ENCODE results near the gene PRKN.
A peak's percentile ranks its signal among the peaks of the same experiment; 100 is the strongest.
"Not testable (repeated sequence)": the region's sequence is repeated elsewhere in the genome, so short reads cannot be mapped to it uniquely, and the experiment has no call there.

Gene PRKN

DNA sequence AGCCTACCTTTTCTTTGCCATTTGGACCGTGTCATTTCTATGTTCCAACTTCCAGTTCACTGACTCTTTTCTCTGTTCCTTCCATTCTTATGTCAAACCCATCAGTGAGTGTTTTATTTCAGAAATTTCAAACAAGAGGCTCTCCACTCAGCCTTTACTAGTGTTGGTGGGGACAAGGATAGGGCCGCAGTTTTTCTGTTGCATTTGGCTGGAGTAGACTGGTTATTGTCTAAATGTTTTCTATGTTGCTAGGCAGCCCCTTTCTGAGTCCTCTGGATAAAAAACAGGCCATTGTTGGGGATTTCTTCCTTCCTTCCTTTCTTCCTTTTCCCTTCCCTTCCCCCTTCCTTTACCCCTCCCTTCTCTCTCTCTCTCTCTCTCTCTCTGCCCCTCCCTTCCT is 288.6 kb downstream of the PRKN start:
- DNase-seq, result no peak

DNA sequence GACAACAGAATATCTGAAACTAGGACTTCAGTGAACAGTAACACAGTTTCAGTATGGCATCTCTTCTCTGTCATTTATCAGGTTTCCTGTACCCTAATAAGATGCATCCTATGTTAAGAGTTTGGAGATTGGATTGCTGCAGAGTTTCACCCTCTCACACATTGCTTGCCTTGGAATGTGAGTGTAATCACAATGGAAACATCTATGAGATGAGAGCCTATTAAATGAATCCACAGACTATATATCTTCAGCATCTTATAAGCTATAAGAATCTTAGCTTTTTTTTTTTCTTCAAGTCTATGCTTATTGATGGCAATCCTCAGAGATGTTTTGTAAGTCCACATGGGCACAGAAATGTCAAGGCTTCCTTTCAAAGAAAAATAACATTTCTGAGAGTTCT is 292.5 kb downstream of the PRKN start:
- no peak for DNase-seq

DNA sequence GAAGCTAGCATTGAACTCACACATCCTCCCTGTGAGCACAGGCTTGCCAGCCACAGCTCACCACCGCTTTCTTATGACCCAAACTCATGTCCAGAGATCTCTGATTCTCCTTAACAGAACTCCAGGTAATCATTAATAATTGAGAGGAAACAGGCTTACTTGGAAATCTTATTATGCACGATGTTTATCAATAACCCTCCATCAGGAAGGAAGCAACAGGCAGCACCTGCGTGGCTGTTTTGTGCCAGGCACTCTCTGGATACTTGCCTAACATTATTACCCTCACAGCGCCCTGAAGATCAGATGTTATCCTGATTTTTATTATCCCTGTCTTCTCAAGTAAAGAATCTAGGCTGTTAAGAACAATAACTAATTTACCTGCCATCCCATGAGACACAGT is 306.6 kb downstream of the PRKN start:
- DNase-seq, result no peak

DNA sequence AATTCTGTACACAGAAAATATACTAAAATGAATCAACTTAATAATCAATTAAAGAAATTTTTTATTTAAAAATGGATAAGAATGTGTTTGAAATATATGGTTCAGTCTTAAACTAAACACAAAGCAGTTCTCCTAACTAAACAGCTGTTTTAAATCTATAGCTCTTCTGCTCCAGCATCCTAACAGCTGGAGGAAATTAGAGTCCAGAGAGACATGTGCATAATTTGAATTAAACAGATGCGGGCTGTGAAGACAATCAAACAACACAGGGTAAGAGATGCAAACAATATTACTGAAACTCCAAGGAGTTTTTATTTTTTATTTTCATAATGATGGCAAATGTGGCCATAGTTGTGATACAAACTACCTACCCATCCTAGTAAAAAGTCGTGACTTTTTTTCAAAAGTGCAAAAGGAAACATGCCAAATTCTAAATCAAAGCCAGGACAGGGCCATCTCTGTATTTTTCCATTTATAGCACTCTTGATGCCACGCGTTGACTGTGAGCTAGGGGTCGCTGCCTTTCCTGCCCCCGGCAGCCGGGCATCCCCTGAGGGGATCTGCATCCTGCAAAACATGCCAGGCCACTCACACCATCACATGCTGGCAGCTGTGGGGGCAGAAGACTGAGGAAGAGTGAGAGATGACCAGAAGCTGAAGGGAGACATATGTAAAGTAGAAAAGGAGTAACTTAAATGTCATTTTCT is 310.6 kb downstream of the PRKN start:
- DNase-seq, result no peak

DNA sequence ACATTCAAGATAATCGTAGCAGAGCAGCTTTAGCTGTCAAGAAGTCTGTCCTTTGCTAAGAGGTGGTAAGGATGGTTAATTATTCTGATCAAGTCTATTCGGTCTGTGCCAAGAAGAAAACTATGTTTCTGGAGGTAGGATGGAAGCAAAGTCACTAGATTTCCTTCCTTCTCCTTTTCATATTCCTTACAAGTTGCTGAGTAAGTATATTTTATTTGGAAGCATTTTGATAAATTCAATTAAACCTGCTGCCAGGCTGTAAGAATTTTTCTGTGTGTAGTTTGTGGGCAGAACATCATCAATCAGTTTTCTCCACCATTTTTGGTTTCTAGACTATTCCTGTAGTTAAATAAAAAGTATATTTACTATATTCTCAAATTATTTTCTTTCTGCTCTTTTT is 311.3 kb downstream of the PRKN start:
- DNase-seq, result no peak

DNA sequence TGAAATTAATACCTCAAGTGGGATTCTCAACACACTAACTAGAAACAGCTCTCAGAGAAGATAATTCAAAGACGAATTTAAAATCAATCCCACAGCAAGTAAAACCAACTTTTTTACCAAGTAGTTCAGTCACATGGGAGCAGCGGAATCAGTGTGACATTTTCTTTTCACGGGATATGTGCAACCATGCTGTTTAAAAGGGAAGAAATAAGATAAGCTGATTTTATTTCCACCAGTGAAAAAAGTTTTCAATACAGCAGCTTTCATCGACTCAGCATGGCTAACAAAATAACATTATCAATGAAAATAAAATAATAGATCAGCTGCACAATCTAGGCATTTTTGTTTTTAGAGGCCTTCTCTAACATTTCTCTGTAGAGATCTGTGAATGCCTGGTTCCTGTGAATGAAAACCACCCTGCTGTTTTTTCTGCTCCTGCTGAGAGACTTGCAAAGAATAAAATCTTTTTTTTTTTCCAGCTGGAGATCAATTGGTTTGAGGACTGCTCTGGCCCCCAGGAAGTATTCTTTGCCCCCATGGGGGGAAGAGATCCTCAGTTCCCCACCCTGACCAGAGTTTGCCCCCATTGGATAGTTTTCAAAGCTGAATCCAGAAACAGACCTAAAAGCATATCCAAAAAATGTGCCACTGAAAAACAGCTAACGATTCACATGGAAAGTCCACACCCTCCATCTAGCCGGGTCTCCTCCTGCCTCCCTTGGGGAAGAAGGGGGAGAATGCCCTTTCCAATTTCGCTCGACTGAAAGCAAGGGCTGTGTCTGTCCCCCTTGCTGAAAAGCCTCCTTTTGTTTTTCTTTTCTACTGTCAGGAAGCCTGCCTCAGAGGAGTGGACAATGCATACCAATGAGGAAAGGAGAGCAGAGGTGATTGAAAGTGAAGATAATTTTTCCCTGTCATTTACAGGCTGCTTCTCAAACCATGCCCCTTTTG is 317.6 kb downstream of the PRKN start:
- DNase-seq, result no peak

DNA sequence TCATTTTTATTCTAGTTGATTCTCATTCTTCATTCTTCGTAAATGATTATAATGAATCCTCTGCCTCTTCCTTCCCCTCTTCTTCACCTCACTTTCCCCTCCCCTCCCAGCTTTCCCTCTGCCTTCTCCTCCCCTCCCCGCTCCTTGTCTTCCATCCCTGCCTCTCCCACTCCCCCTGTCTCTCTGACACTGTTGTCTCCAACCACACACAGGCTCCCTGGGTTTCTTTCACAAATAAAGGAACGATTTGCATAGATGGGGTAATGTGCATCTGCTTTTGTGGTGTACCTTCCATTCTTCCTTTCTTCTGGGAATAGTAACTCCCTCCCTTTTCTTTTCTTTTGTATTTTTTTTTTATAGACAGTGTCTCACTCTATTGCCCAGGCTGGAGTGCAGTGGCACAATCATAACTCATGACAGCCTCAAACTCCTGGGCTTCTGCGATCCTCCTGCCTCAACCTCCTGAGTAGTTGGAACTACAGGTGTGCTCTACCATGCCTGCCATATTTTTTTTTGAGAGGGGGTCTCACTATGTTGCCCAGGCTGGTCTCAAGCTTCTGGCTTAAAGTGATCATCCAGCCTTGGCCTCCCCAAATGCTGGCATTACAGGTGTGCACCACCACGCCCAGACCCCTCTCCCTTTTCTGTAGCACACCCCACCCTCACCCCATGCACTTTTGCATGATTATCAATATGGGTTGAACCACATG is 318.6 kb downstream of the PRKN start:
- DNase-seq, result no peak

DNA sequence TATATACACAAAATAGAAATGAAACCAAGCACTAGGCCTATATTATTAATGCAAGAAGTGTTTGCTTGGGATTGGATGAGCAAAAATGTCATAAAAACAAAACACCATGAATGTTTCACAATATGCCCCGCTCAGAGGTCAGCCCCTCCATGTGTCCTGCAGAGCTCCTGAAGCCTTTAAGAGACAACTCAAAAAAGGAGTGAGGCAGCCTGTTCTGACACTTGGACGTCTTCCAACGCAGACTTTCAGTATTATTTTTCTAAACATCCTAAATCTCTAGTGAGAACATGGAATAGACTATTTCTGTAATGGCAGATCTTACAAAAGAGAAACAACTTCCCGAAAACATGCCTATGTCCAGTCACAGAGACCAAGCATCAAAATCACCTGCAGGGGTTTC is 322.6 kb downstream of the PRKN start:
- no peak for DNase-seq

DNA sequence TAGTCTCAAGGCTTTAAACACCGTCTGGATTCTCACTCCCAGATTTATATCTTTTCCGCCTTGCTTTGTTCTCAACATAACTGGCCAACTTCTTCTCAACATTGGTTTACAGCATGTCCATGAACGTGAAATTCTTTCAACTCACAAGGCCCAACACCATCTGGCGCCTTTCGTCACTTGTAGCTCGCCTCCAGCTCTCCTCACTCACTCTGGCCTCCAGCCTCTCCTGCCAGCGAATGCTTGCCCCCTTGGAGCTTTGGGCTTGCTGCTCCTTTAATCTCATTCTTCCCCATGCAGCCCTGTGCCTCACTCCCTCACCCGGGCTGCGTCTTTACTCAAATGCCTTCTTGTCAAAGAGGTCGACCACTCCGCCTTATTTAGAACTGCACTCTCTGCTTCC is 324.5 kb downstream of the PRKN start:
- DNase-seq, result no peak

DNA sequence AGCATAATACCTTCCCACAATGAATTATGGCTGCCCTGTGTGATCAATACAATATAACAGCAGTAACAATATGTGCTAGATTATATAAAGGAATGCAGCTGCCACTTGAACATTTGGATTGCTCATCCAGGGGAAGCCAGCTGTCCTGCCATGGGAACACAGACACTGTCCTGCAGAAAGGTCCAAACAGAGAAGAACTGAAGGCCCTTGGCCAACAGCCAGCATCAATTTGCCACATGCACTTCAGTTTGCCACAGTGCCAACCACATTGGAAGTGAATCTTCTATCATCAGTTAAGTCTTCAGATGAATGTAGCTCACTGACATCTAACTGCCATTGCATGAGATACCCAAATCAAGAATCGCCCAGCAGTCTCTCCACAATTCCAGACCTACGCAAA is 332.4 kb downstream of the PRKN start:
- DNase-seq, result no peak

DNA sequence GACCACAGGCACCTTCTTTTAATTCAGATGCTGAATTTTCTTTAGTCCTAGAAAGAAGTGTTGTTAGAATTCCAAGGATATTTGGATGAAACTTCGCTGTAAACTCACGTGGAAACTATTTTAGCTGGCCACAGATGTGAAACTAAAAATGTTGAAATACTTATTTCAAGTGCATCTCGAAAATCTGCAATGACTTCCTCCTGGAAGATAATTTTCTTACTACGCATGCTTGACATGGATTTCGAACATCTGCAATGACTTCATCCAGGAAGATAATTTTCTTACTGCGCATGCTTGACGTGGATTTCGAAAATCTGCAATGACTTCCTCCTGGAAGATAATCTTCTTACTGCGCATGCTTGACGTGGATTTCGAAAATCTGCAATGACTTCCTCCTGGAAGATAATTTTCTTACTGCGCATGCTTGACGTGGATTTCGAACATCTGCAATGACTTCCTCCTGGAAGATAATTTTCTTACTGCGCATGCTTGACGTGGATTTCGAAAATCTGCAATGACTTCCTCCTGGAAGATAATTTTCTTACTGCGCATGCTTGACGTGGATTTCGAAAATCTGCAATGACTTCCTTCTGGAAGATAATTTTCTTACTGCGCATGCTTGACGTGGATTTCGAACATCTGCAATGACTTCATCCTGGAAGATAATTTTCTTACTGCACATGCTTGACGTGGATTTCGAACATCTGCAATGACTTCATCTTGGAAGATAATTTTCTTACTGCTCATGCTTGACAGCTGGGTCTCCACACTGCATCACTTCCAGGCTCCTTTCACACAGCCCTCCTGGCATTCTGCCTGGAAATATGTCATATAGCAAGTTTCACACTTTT is 336.4 kb downstream of the PRKN start:
- DNase-seq, result not testable (repeated sequence)

DNA sequence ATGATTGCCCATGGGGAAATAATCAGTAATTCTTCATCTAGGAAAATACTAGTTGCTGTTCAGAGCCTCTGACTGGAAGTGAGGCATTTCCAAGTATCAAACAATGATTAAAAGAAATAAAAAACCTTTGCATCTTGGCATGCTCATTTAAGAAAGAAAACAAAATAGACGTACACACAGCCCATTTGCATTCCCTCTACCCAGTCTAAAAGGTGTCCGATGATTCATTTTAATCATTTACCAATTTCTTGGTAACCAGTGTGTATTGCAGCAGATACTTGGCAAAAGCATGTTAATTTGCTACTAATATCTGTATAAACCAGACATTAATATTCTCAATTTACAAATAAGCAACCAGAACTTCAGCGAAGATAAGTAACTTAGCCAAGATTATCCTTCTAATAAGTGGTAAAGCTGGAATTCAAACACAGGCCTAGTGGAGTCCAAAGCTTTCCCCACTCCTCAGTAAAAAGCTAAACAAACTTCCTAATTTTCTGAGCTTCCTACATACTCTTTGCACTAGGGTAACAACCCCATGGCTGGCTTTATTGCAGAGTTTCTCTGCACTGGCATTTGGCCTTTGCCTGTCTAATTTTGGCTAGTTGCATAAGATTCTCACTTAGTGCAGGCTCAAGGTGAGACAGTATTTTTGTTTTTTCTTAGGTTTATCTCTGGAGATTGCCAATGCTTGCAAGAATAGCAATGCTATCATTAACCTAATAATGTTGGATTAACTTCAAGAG is 338.1 kb downstream of the PRKN start:
- no peak for DNase-seq

DNA sequence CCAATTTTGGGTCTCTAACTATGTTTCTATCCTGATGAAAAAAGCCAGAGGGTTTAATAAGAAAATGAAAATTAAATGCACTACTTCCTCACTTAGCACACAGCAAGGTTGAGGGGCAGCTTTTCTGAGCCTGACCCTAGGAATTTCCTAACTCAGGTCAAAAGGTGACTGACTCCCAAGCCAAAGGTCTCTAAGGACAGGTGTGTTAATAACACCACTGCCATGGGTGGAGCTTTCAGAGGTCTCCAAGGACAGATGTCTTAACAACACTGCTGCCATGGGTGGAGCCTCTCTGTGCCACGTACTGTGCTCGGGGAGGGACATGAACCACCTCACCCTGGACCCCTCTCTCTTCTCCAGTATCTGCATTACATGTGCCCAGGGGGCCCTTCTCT is 339.2 kb downstream of the PRKN start:
- no peak for DNase-seq

DNA sequence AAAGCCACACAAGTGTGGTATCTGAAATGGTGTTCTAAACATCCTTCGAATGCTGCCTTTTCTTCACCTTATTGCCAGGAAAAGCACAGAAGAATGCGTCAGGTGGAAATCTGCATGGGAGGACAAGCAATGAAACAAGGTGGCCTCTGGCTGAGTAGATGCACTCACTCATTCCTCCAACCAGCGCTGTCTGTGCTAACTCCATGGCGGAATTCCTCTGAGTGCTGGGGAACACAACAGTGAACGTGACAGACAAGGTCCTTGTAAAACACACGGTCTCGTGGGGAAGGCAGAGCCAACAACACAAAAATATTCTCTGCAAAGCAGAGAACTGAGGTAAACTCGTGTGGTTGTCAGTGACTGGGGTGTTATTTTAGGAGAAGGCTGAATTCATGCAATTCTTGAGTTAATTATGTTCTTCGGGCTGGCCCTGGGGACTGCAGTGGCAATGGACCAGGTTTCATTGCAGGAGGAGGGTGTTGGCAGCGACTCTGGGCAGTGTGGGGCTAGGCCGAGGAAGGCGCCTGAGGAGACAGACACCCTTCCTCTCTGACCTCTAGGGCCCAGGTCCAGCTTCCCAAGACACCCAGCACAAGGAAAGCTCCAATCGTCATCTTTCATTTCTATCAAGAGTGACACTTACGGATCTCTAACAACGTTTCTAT is 339.7 kb downstream of the PRKN start:
- no peak for DNase-seq

DNA sequence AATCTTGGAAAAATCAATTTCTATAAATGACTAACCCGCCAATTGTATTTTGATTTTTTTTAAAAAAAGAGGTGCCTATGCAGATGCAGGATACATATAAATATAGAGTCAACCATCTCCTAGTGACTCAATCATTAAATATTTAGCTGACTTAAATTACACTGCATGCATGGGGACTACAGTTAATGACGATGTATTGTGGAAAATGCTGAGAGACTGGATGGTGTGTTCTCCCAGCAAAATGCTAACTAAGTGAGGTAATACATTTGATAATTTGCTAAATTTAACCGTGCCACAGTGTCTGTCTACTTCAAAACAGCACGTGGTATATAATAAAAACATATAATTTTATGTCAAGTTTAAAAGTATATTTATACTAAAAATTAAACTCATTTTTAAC is 341.6 kb downstream of the PRKN start:
- no peak for DNase-seq

DNA sequence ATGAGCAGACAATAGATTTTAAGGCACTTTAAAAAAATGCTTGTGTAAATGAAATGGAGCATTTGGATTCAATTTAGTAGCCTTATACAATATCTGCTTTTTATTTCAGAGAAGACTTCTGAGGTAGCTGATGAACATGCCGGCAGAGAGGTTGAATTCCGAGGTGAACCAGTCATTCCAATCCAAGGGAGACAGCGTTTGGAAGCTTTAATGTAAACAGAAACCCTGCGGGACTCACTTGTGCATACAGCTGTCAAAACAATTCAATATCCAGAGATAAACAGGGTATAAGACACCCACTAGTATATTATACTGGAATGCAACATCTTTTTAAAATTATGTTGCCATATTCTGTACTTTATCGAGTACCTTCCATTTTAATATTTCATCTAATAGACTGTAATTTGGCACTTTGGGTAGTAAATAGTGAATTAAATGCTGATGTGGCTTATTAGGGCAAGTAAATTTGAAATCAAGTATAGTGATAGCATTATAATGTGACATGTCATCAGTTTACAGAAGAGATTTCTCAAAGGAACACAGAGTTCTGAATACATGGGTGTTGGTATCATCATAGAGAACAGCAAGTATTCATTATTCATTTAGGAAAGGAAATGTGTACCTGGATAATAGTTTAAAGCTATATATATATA is 347.7 kb downstream of the PRKN start:
- no peak for DNase-seq

DNA sequence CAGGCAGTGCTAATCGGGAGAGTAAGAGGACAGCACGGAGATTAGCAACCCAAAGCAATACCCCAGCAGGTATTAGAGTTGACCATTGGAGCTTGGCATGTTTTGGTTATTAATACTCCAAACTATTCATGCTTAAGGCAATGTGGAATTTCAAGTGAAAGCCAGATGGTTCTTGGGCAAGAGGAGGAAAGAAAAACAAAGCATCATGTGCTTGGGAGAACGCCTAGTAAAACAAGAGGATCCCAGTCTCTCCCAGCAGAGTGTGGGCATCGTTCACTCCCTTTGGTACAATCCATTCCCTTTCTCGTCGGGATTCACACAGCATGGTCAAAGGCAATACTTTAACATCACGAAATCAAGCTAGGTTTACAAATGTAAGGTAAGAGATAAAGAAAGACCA is 349.8 kb downstream of the PRKN start:
- no peak for DNase-seq

DNA sequence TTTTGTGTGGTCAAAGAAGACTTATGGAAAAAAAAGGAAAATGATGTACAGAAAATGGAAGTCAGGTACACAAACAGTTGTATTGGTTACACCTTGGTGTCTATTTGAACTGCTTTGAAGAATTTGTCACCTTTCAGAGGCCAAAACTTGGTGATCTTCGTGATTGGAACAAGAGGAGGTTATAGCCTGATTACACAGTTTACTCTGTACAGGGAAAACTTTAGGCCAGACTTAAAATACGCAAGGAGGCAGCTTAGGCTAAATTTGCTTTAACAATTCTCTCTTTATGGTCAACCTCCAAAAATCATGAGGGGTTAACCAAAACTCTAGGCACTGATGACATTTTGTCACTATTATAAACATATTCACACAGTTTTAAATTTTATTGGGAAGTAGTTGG is 353.7 kb downstream of the PRKN start:
- DNase-seq, result no peak

DNA sequence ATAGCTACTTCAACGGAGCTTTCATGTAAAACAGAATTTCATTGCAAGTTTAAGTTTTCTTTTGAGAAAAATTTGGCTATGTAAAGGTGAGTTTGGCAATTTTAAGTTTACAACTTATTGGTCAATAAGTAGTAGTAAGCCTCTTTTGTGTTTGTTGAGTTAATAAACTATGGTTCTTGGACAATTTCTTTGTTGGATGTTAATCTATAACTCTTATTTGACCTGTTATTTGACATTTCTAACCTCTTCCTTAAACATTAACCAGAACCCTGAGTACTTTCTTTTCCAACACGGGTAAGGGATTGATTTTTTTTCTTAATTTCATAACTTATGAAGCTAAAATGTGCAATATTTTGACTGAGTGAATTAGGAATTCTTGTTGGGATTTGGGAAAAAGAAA is 354.4 kb downstream of the PRKN start:
- no peak for DNase-seq

DNA sequence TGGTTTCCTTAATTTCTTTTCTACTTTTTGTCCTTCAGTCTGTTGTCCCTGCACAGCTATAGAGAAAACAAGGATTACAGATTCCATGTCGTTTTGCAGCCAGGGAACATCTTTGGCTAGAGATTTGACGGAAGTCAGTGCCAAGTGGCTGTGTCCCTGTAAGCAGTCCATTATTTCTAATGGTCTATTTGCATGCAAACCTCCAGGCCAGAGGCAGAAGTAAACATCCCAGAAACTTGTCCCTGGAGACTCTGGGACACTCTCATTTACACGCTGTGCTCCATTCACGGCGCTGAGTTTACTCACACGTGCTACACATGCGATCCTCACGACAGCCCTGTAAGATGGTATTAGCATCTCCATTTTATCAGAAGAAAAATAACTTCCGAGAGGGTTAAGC is 355.5 kb downstream of the PRKN start:
- peak; percentile 28 for DNase-seq

DNA sequence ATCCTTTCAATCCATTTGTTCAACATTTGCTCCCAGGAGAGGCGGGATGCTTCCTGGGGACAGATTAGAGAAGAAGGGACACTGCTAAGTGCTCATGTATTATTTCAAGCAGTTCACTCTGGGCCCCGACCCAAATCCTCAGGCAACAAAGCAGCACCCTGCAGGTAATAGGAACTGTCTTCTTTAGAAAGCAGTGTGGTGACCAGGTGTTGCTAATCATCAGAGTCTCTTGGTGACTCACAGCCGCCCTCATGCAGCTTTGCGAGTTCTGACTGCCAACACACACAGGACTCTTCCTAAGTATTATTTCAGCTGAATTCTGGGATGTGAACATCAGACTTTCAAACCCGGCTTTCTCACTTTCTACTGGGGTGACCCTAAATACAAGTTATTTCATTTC is 356.4 kb downstream of the PRKN start:
- DNase-seq, result no peak
